GM12875 (cell line): ENCODE results near the gene STAT5A.
"Not testable (repeated sequence)": the region's sequence is repeated elsewhere in the genome, so short reads cannot be mapped to it uniquely, and the experiment has no call there.

Source experiments
- H3K4me3 ChIP-seq: one replicate; pipeline ENCODE4 v1.5.1; 2011; ENCODE audit warnings: low read depth, low read length, control low read depth
- CTCF ChIP-seq: IDR thresholded peaks from 2 replicates; pipeline ENCODE4 v1.5.1; 2011; ENCODE audit warnings: low read depth, mild to moderate bottlenecking, control low read depth, inconsistent platforms, low read length, moderate library complexity, borderline replicate concordance; ENCODE audit not compliant: insufficient read depth

The STAT5A gene

GRCh38 chr17:42348104-42348503 is 59.8 kb downstream of the STAT5A start:
- no peak overlapping the region for H3K4me3 ChIP-seq
- TF ChIP-seq CTCF: no peak

GRCh38 chr17:42354956-42355843 is 66.9 kb downstream of the STAT5A start:
- no peak overlapping the region for H3K4me3 ChIP-seq
- no peak for TF ChIP-seq CTCF

- H3K4me3 ChIP-seq: no peak overlapping the region
- no peak for TF ChIP-seq CTCF
Measured at GRCh38 chr17:42358434-42358833, 70.1 kb downstream of the STAT5A start.

- no peak for TF ChIP-seq CTCF
- H3K4me3 ChIP-seq: no peak overlapping the region
Measured at GRCh38 chr17:42359133-42359532, 70.8 kb downstream of the STAT5A start.

- not testable (repeated sequence) for H3K4me3 ChIP-seq
Measured at GRCh38 chr17:42360388-42360787, 72.1 kb downstream of the STAT5A start.
